K562 (cell line): ENCODE measurements around the gene NABP2. TPM values are rescaled to one million over a fixed set of nuclear protein-coding genes. Genes with fewer than 3 reads are reported as not detected.

Source experiments
- ETV5 ChIP-seq: sonication (generic); formaldehyde crosslinking; IDR thresholded peaks from 2 replicates; pipeline ENCODE4 v1.4.0; 2020; ENCODE audit warnings: low read depth, mild to moderate bottlenecking, missing genetic modification reagents
- JUND ChIP-seq, 2 experiments: IDR thresholded peaks; 2 replicates in 1 of 2; 3 replicates in 1 of 2; pipeline ENCODE4 v1.6.1; 2011; ENCODE audit warnings: borderline replicate concordance in 2 of 2, low read depth in 2 of 2, low read length in 2 of 2, improper control_type of control experiment in 1 of 2, missing biosample characterization in 1 of 2, missing genetic modification characterization in 1 of 2, missing genetic modification reagents in 1 of 2
- MYBL2 ChIP-seq, 2 experiments: fragments of 450-650 bp in 1 of 2; sonication (generic) in 1 of 2; formaldehyde crosslinking in 1 of 2; IDR thresholded peaks; 2 replicates each; pipeline versions ENCODE4 v1.6.1 to v1.8.1; 2017 to 2022; ENCODE audit warnings: borderline replicate concordance in 1 of 2, inconsistent platforms in 1 of 2, low read depth in 1 of 2, mild to moderate bottlenecking in 1 of 2, missing genetic modification reagents in 1 of 2, moderate library complexity in 1 of 2
- RBFOX2 ChIP-seq: fragments of 200-400 bp; formaldehyde crosslinking; IDR thresholded peaks from 2 replicates; pipeline ENCODE4 v1.6.1; 2017; ENCODE audit warnings: low read depth, mild to moderate bottlenecking, low read length, moderate library complexity
- ZBTB49 ChIP-seq: sonication (generic); formaldehyde crosslinking; IDR thresholded peaks from 2 replicates; pipeline ENCODE4 v1.8.0; 2022; ENCODE audit warnings: missing genetic modification reagents, mild to moderate bottlenecking, borderline replicate concordance
- ZNF121 ChIP-seq: sonication (generic); formaldehyde crosslinking; conservative IDR thresholded peaks from 2 replicates; pipeline ENCODE4 v1.8.0; 2022; ENCODE audit warnings: missing genetic modification reagents
- ZNF232 ChIP-seq: sonication (generic); formaldehyde crosslinking; IDR thresholded peaks from 2 replicates; pipeline ENCODE4 v1.8.0; 2022; ENCODE audit warnings: mild to moderate bottlenecking, missing genetic modification reagents
- ZNF584 ChIP-seq: fragments of 200-800 bp; sonication (Bioruptor generic); IDR thresholded peaks from 2 replicates; pipeline ENCODE4 v1.6.1; 2016; ENCODE audit warnings: low read depth, mild to moderate bottlenecking, missing genetic modification characterization, missing compliant biosample characterization
- ZNF695 ChIP-seq: fragments of 450-650 bp; formaldehyde crosslinking; IDR thresholded peaks from 2 replicates; pipeline ENCODE4 v1.4.0; 2020; ENCODE audit warnings: mild to moderate bottlenecking, moderate library complexity
- polyA plus RNA-seq, 8 experiments: library from polyadenylated mRNA; depleted of rRNA in 4 of 8; stranded (reverse) in 5 of 8; unstranded in 3 of 8; fragments of >200 nt; fragmentation: Nextera tagmentation in 2 of 8; fragmentation: Illumina TruSeq in 1 of 8; extraction: Ambion mirVana in 2 of 8; extraction: Trizol in 1 of 8; gene quantifications; 2 replicates each; pipeline versions ENCODE4 v1.2.1 to v1.2.3, GENCODE V29; 2011 to 2014; ENCODE audit warnings: inconsistent platforms in 1 of 8, missing spikeins in 1 of 8
- total RNA-seq, 7 experiments: library from RNA; depleted of rRNA in 6 of 7; stranded (reverse); fragments of >200 nt in 6 of 7; fragmentation: Illumina TruSeq in 2 of 7; extraction: Trizol in 2 of 7; gene quantifications; 2 replicates each; pipeline versions ENCODE4 v1.2.1 to v1.2.3, GENCODE V29; 2011 to 2021; ENCODE audit warnings: low replicate concordance in 1 of 7
- TF ChIP-seq, protein P1 (sequence below): fragments of 250-450 bp; sonication (Bioruptor Pico); IDR thresholded peaks from 2 replicates; pipeline ENCODE4 v1.9.0; 2021; ENCODE audit warnings: mild to moderate bottlenecking, inconsistent platforms
- TF ChIP-seq, protein P2 (sequence below), 2 experiments: fragments of 450-650 bp; IDR thresholded peaks; 2 replicates each; pipeline ENCODE4 v1.6.1; 2016
- TF ChIP-seq, protein P3 (sequence below): sonication (generic); formaldehyde crosslinking; IDR thresholded peaks from 2 replicates; pipeline ENCODE4 v1.8.1; 2023; ENCODE audit warnings: mild to moderate bottlenecking, missing genetic modification reagents
- TF ChIP-seq, protein P4 (sequence below): sonication (generic); formaldehyde crosslinking; IDR thresholded peaks from 2 replicates; pipeline ENCODE4 v1.8.0; 2022; ENCODE audit warnings: missing genetic modification reagents, mild to moderate bottlenecking, moderate library complexity, borderline replicate concordance

Gene NABP2
- total and polyA plus RNA-seq, 9 of the 15 experiments (the other 6 are each of a cell fraction or from before 2014, with no cell fraction given) = 11.3 to 60.6 (median 43.5) TPM

GRCh38 chr12:56193025-56193578 lies 31.0 kb upstream of the NABP2 start (continued):
- TF ChIP-seq, protein P1, sequence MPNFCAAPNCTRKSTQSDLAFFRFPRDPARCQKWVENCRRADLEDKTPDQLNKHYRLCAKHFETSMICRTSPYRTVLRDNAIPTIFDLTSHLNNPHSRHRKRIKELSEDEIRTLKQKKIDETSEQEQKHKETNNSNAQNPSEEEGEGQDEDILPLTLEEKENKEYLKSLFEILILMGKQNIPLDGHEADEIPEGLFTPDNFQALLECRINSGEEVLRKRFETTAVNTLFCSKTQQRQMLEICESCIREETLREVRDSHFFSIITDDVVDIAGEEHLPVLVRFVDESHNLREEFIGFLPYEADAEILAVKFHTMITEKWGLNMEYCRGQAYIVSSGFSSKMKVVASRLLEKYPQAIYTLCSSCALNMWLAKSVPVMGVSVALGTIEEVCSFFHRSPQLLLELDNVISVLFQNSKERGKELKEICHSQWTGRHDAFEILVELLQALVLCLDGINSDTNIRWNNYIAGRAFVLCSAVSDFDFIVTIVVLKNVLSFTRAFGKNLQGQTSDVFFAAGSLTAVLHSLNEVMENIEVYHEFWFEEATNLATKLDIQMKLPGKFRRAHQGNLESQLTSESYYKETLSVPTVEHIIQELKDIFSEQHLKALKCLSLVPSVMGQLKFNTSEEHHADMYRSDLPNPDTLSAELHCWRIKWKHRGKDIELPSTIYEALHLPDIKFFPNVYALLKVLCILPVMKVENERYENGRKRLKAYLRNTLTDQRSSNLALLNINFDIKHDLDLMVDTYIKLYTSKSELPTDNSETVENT = no peak
- TF ChIP-seq, protein P2, sequence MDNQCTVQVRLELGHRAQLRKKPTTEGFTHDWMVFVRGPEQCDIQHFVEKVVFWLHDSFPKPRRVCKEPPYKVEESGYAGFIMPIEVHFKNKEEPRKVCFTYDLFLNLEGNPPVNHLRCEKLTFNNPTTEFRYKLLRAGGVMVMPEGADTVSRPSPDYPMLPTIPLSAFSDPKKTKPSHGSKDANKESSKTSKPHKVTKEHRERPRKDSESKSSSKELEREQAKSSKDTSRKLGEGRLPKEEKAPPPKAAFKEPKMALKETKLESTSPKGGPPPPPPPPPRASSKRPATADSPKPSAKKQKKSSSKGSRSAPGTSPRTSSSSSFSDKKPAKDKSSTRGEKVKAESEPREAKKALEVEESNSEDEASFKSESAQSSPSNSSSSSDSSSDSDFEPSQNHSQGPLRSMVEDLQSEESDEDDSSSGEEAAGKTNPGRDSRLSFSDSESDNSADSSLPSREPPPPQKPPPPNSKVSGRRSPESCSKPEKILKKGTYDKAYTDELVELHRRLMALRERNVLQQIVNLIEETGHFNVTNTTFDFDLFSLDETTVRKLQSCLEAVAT (IDR thresholded peaks at IDR 0.05) = 0 out of 4 replicates have a peak, but pooled peaks of 1 of the 2 experiments have one; percentile 46
- TF ChIP-seq ZNF232 = no peak
- TF ChIP-seq MYBL2 (IDR thresholded peaks at IDR 0.05; ENCODE audit: low read depth) = no peak
- TF ChIP-seq MYBL2 (CRISPR knock-in tag; IDR thresholded peaks at IDR 0.05; ENCODE audit: borderline replicate concordance) = no peak
- TF ChIP-seq, protein P3, sequence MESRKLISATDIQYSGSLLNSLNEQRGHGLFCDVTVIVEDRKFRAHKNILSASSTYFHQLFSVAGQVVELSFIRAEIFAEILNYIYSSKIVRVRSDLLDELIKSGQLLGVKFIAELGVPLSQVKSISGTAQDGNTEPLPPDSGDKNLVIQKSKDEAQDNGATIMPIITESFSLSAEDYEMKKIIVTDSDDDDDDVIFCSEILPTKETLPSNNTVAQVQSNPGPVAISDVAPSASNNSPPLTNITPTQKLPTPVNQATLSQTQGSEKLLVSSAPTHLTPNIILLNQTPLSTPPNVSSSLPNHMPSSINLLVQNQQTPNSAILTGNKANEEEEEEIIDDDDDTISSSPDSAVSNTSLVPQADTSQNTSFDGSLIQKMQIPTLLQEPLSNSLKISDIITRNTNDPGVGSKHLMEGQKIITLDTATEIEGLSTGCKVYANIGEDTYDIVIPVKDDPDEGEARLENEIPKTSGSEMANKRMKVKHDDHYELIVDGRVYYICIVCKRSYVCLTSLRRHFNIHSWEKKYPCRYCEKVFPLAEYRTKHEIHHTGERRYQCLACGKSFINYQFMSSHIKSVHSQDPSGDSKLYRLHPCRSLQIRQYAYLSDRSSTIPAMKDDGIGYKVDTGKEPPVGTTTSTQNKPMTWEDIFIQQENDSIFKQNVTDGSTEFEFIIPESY (CRISPR knock-in tag) = no peak
- no peak for TF ChIP-seq ZBTB49 (CRISPR knock-in tag)
- no peak for TF ChIP-seq ZNF695
- TF ChIP-seq, protein P4, sequence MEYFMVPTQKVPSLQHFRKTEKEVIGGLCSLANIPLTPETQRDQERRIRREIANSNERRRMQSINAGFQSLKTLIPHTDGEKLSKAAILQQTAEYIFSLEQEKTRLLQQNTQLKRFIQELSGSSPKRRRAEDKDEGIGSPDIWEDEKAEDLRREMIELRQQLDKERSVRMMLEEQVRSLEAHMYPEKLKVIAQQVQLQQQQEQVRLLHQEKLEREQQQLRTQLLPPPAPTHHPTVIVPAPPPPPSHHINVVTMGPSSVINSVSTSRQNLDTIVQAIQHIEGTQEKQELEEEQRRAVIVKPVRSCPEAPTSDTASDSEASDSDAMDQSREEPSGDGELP (CRISPR knock-in tag) = no peak
- no peak for TF ChIP-seq ZNF584 (CRISPR knock-in tag)
- TF ChIP-seq JUND (IDR thresholded peaks at IDR 0.05; ENCODE audit: borderline replicate concordance, low read depth, low read length) = no peak
- TF ChIP-seq JUND (tag; IDR thresholded peaks at IDR 0.05; ENCODE audit: borderline replicate concordance, low read depth, low read length) = no peak
- no peak for TF ChIP-seq ZNF121 (CRISPR knock-in tag)
- TF ChIP-seq RBFOX2 = 0 out of 2 replicates have a peak, but pooled peaks have one; percentile 26
- no peak for TF ChIP-seq ETV5 (CRISPR knock-in tag)
